CMK (cell line): ENCODE results near the gene AKT3.
"Not testable (repeated sequence)": the region's sequence is repeated elsewhere in the genome, so short reads cannot be mapped to it uniquely, and the experiment has no call there.

Experiments
- DNase-seq: peaks from one replicate; pipeline ENCODE4 v3.0.0-alpha.2; 2010; ENCODE audit warnings: low read depth

Gene AKT3

DNA sequence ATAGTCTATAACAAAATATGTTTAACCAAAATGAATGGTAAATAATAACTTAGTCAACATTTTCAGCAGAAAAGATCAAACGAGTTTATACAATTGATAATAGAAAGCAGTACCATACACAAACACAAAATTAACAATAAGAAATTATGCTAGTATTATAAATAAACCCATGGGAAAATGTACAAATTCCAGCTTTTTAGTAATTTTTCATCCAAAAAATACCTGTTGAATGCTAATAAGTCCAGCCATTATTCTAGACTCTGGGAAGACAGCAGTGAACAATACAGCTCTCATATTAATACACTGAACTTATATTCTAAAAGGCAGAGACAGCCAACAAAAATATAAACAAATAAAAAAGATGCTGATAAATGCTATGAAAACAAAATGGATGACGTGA lies 66.3 kb downstream of the AKT3 start:
- no peak for DNase-seq

DNA sequence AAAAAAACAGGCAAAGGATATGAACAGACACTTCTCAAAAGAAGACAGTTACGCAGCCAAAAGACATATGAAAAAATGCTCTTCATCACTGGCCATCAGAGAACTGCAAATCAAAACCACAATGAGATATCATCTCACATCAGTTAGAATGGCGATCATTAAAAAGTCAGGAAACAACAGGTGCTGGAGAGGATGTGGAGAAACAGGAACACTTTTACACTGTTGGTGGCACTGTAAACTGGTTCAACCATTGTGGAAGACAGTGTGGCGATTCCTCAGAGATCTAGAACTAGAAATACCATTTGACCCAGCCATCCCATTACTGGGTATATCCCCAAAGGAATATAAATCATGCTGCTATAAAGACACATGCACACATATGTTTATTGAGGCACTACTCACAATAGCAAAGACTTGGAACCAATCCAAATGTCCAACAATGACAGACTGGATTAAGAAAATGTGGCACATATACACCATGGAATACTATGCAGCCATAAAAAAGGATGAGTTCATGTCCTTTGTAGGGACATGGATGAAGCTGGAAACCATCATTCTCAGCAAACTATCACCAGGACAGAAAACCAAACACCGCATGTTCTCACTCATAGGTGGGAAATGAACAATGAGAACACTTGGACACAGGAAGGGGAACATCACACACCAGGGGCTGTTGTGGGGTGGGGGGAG lies 77.5 kb downstream of the AKT3 start:
- DNase-seq = not testable (repeated sequence)

DNA sequence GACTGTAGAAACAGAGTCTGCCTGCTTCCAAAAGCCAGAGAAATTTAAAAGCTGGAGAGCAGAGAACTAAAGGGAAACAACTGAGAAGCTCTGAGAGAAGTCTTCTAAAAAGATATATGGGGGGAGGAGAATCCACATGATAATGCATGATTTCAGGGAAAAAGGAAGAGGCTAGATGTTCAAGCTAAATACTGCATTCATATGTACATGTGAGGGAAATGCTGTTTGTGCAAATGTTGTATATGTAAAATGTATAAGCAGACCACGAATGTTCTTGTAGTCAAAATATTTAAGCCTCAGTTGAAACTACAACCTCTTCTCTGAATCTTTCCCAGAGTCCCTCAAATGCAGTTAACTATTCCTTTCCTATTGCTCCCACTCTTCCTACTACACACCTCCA lies 79.2 kb downstream of the AKT3 start:
- no peak for DNase-seq

DNA sequence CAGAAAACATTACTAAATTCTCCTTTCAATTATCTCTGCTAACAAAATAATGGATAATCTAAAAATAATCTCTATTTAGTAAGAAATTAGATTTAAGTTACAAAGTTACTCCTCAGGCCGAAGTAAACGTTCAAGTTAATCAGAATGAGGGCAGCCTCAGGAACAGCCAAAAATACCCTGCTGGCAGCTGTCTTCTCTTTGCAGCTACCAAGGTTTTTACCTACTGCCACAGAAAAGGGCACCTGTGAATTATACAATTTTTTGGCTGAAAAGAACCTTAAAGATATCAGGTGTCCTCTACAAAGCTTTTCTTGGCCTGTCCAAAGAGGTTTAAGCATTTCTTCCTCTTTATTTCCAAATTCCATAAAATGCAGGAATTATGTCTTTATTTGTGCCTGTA lies 84.4 kb downstream of the AKT3 start:
- no peak for DNase-seq

DNA sequence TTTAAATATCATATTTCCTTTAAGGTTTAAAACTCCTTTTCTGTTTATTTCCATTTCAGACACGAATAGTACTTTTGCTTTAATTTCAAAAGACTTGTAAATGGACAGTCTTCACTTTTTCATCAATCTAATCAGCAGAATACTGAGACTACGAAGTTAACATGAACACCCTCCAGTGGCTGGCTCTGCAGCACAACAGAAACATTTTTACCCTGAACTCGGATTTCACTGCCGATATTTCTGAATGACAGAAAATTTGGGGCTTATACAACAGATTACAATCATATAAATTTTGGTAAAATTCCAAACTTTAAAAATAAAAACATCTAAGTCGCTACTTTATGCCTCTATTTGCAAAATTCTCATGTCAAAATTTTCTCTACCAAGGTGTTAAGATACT lies 86.2 kb downstream of the AKT3 start:
- DNase-seq = no peak

DNA sequence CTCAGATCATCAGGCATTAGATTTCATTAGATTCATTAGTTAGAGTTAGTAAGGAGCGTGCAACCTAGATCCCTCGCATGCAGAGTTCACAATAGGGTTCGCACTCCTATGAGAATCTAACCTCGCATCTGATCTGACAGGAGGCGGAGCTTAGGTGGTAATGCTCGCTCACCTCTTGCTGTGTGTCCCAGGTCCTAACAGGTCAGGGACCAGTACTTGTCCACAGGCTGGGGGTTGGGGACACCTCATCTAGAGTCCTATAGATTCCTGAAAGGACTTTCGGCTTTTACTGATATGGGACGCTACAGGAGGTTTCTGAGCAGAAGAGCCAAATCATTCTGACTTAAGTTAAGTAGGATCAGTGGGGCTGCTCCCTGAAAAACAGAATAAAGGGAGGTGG lies 91.4 kb downstream of the AKT3 start:
- no peak for DNase-seq

DNA sequence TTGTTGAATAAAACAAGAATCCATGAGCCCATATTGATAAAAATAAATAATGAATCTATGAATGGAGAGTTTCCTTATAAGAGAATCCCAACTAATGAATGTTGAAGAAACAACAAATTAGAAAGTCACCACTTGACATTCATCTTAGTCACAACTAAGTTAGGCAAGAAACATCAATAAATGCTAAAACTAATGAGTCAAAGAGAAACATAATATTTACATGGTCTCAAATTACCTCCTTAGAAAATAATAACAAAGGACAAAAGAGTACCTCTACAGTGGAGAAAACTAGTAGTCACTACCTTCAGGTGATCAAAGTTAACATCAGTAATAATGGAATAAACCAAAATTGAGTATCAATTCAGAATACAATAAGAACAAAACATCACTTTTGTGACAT lies 93.5 kb downstream of the AKT3 start:
- DNase-seq = no peak

DNA sequence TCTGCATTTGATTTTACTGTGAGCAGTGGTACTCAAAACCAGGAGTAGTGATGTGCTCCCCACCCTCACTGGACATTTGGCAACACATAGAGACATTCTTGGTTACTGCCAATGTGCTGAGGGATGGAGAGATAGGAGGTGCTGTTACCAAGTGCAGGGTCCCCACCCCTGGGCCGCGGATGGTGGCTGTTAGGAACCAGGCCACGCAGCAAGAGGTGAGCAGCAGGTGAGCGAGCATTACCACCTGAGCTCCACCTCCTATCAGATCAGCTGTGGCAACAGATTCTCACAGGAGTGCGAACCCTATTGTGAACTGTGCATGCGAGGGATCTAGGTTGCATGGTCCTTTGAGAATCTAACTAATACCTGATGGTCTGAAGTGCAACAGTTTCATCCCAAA lies 95.7 kb downstream of the AKT3 start:
- no peak for DNase-seq

DNA sequence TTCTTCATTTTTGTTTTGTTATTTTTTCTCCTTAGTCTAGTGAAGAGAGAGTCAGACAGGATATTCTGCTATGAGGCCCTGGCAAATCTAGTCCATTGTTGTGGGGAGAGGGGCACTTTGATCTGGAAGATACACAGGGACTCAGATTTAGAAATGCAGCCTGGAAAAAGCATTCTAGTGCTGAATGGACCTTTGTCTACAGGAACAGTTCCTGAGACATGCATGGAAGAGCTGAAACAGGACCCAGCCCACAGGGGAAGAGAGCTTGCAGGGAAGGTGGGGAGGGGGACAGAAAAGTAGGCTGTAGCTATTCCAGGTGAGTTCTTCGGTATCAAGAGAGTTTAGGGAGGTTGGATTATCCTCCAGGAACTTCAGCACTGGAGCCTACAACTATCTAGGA lies 98.5 kb downstream of the AKT3 start:
- no peak for DNase-seq

DNA sequence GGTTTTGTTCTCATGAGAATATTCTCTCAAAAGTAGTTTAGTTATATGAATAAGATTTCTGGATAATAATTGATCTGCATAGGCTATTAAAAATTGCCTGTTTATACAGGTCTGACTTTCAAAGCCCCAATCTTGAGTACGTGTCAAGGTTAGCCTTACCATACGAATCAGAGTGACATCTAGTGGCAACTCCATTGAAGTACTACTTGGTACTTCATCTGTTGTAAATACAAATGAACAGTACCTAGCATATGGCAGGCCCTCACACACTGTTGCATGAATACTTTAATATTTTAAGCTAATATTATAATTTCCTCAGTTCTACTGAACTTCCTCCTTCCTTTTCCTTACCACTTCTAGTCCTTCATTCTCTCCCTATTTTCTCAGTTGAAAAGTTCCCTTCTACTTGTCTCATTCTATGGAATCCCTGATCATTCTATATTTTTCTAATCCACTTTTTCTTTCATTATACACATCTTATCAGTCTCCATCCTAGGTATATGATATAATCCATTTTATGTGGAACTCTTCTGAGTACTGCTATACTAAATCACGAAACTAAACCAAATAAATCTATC lies 101.2 kb downstream of the AKT3 start:
- DNase-seq = peak; percentile 33

DNA sequence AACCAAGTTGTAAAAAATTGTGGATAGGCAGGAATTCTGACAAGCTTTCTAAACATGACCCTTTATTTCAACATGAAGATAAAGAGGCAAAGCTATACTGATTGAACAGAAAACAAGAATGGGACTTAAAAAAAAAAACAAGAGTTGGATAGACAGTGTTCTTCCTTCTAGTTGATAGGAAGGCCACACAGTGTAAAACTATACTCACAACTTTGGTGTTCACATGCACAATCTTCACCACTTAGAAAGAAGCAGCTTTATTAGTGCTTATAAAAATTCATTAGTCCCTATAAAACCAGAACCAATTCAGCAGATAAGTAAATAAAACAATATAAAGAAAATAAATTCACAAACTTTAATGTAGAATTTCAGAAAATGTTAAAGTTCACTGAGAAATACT lies 101.8 kb downstream of the AKT3 start:
- no peak for DNase-seq

DNA sequence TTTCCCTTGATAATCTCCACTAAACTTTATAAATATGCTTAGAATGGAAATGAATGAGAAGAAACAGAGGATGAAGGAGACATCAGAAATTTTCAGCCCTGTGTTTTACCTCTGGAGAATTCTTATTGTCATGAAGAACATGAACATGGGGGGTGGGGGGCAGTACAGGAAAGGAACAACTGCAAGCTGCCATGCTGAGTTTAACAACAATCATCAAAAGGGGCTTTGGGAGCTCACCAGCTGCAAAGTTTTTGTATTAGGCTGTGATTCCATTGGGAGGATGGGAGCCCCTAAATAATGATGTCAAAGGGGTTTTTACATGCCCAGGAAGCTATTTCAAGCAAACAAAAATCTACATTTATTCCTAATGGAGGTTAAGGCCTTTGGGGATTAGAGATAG lies 103.3 kb downstream of the AKT3 start:
- DNase-seq = no peak

DNA sequence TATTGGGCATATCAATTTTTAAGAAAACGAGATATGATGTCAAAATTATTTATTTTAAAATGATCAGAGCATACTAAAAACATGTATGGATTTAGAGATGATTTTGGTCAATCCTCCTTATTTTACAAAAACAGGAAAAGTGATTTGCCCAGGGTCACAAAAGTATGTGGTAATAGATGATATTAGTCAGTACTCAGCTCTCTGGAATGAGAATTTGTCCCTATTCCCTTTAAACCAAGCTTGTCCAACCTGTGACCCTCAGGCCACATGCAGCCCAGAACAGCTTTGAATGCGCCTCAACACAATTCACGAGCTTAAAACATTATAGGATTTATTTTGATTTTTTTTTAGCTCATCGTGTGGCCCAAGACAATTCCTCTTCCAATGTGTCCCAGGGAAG lies 104.7 kb downstream of the AKT3 start:
- DNase-seq = no peak

DNA sequence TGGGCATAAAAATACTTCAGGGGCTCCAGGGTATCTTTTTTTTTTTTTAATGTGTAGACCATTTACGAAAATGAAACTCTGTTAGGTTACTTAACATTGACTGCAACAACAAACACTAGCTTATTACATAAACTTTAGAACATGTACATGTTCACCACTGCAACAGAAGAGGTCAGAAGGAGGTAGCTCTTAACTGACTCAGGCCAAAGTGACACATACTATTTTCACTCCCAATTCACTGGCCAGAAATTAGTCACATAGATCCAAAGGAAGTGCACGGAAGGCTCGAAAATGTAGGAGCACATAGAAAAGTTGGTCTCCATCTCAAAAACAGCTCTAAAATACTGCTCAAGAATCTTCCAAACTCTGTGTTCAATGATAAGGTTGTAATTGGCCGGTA lies 107.2 kb downstream of the AKT3 start:
- DNase-seq = no peak

DNA sequence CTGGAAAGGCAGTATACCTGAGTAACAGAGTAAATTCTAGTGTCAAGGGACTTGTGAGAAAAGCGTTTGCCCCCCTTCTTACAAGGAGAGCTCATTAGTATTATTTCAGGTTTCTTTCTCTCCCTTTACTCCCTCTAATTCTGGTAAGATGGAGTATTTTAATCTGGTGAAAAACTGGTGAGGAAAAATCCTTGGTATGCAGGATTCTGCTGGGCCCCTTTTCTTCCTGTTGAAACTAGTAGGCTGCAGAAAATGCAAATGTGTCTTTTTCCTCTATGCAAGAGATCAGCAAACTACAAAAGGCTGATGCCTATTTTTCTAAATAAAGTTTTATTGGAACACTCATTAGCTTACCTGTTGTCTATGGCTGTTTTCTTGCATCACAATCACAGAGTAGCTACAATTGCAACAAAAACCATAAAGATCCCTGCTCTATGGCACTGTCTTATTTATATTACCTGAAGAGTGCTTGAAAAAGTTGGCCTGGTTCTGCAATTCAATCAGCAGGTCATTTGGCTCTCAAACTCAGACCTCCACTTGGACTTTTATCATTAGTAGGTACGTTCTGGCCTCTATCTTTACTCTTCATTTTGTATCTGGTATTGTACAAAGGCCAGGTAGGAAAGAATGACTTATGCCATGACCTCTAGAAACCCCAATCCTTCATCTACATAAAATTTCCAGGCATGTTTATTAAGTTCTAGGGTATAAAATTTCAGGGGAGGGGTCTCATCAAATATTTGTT lies 109.6 kb downstream of the AKT3 start:
- DNase-seq = no peak

DNA sequence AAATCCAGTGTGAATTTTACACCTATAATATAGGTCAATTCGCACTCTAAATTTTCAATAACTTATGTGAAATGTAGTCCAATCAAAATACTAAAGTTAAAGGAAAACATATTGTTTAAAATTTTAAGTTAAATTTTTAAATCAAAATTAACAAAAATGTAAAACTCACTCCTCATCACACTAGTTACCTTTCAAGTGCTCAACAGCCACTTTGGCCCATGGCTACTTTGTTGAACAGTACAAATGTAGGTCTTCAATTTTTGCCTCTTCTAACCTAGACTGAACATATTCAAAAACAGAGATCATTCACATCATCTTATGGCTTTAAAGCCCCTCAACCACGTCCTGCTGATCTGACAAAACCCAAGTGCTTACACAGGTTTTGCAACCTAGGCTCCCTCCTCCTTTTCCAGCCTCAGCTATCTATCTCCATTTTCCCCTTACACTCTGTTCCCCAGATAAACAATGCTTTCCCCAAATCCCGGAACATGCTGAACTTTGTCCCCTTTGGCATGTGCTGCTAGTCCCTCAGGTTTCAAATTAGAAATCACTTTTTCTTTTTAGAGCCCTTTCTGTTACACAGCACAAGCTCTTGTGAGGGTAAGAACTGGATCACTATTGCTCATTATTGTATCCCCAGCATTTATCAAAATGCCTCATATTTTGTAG lies 110.6 kb downstream of the AKT3 start:
- no peak for DNase-seq

DNA sequence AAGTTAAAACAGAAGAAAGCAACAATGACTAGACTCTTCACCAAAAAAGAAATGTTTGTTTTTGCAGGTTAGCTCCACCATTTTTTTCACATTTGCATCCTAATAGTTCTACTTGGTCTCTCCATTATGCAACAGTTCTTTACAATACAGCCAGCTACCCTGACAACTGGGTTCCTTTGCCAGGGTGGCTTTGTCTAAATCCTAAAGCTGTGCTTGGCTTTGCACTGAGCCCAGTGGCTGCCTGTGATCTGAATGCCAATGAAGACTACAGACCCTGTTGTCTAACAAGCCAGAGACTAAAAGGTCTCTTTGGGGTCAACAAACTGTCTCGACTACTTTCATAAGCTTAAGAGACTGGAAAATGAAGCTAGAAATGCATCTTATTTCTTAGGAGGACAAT lies 112.0 kb downstream of the AKT3 start:
- no peak for DNase-seq

DNA sequence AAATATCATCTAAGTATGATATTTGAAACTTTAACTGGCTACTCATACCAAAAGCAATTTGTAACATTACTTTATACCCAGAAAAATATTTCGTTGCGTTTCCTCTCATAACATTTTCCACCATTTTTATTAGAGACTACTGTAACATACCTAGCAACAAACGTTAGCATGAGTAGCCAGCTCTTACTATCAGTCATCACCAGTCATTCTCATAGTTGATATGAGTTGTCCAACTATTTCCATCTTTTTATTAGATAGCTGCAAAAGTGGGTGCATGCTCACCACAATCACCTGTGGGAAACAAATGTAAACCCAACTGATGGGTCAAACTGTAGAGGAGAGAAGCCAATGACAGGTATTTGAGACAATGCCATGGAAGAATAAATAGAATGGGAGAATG lies 114.6 kb downstream of the AKT3 start:
- DNase-seq = no peak

DNA sequence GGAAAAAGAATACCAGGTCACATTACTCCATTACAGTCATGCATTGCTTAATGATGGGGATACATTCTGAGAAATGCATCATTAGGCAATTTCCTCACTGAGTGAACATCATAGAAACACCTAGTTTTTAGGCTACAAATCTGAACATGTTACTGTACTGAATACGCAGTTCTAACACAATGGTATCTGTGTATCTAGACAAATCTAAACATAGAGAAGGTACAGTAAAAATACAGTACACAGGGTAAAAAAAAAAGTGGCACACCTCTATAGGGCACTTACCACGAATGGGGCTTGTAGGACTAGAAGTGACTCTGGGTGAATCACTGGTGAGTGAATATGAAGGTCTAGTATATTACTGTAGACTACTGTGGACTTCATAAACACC lies 115.7 kb downstream of the AKT3 start:
- no peak for DNase-seq

DNA sequence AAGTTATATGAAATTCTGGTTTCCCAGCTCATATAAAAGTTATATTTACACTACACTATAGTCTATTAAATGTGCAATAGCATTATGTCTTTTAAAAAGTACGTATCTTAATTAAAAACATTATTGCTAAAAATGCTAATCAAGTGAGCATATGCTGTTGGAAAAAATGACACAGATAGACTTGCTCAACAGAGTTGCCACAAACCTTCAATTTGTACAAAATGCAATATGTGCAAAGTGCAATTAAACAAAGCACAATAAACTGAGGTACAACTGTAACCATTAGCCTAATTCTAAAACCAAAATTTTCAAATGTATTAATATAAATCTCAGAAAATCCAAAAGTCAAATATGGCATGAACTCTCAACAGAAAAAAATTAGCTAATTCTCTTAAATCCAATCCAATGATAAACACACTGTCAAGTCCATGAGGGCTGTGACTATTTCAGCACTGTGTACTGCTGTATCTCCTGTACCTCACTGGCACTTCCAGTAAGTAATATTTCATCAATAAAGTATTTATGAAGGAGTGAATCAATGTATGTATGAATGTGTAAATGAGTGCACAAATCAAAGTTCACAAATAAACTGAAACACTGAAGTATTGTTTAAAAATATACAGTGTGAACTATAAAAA lies 116.3 kb downstream of the AKT3 start:
- no peak for DNase-seq

DNA sequence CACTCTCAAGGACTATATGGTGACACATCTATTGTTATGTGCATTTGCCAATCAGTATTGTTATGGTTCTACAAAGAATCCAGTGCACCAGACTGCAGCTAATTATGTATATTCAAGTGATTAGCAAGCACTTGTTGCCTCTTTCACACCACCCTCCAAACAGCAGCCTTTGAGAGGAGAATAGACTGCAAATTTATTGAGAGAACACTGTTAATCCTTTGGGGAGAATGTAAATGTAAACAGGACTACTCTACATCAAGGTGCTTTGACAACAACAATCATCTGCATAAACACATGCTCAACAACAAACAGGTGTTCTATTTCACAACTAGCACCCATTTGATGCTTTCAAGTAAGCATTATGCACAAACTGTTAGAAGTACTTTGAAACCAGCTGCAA lies 117.4 kb downstream of the AKT3 start:
- no peak for DNase-seq

DNA sequence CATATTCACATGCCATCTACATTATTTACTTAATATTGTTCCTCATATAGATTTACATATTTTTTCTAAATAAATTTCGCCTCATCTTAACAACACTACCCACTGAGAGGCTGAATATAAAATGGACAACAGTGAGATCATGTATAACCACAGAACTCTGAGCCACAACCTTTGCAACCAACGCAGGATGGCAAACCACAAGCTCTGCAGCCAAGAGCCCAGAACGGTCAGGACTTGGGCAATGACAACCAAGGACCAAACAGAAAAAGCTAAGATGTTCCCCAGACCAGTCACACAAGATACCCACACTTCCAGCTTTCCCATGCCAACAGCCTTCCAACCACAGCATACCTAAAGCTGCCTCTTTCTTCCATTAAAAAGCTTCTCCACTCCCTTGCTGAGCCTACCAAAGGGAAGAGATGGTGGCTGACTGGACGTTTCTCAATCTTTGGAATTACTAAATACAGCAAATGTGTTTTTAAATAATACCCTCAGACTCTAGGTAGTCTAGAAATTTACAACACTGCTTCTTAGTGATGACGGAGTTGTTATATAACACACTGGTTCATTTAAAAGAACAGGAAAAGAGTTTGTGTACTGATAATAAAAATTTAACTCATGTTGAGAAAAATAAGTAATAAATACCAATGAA lies 117.9 kb downstream of the AKT3 start:
- DNase-seq = no peak
